Endometrial microvascular endothelial cells (primary cell): Measurements from ENCODE around the gene CLEC4G. TPM values are rescaled to one million over a fixed set of nuclear protein-coding genes. Genes with fewer than 3 reads are reported as not detected.
"Not testable (repeated sequence)": the region's sequence is repeated elsewhere in the genome, so short reads cannot be mapped to it uniquely, and the experiment has no call there.

Source experiments
- in situ Hi-C: cut with HindIII; loops from 2 replicates; pipeline ENCODE4 v1.10.0; 2017; ENCODE audit warnings: low sequenced_read_pairs, low pct_unique_long_range_greater_than_20kb; ENCODE audit errors: inconsistent ontology term
- total RNA-seq: library from RNA; depleted of rRNA; stranded (reverse); fragments of >200 nt; gene quantifications from one replicate; pipeline ENCODE4 v1.2.3, GENCODE V29; 2015; ENCODE audit errors: inconsistent ontology term

Gene CLEC4G
- total RNA-seq, result not detected

- in situ Hi-C loops, result no loop called here
Observed at GRCh38 chr19:7732045-7732444, at the start of gene CLEC4G. TSS of gene CLEC4G (minus strand) at chr19:7732110. CDS start at chr19:7732102, 8 bp downstream.

- in situ Hi-C loops, result no loop called here
Observed at GRCh38 chr19:7781157-7781556, 49.2 kb upstream of the CLEC4G start.

GRCh38 chr19:7779631-7780486, 47.9 kb upstream of the CLEC4G start:
- in situ Hi-C loops, result no loop called here

- in situ Hi-C loops, result no loop called here
Observed at GRCh38 chr19:7778081-7778480, 46.2 kb upstream of the CLEC4G start.

- in situ Hi-C loops, result no loop called here
Observed at GRCh38 chr19:7775761-7776160, 43.9 kb upstream of the CLEC4G start.

GRCh38 chr19:7773841-7774240, 41.9 kb upstream of the CLEC4G start:
- in situ Hi-C loops, result no loop called here

GRCh38 chr19:7772752-7773291, 40.9 kb upstream of the CLEC4G start:
- in situ Hi-C loops, result no loop called here

- in situ Hi-C loops, result no loop called here
Observed at GRCh38 chr19:7771072-7771471, 39.2 kb upstream of the CLEC4G start.

- in situ Hi-C loops, result no loop called here
Observed at GRCh38 chr19:7769171-7769570, 37.3 kb upstream of the CLEC4G start.

- in situ Hi-C loops, result no loop called here
Observed at GRCh38 chr19:7767487-7767886, 35.6 kb upstream of the CLEC4G start.

- in situ Hi-C loops, result no loop called here
Observed at GRCh38 chr19:7766535-7766934, 34.6 kb upstream of the CLEC4G start.

GRCh38 chr19:7765043-7765442, 33.1 kb upstream of the CLEC4G start:
- in situ Hi-C loops, result not testable (repeated sequence)

GRCh38 chr19:7764157-7764556, 32.2 kb upstream of the CLEC4G start:
- in situ Hi-C loops, result not testable (repeated sequence)

GRCh38 chr19:7763696-7764095, 31.8 kb upstream of the CLEC4G start:
- in situ Hi-C loops, result no loop called here

- in situ Hi-C loops, result no loop called here
Observed at GRCh38 chr19:7762719-7763293, 30.9 kb upstream of the CLEC4G start, which contains the start of gene CLEC4M. TSS of gene CLEC4M (plus strand) at chr19:7763243. CDS start at chr19:7763267, 24 bp downstream.

GRCh38 chr19:7759156-7759555, 27.2 kb upstream of the CLEC4G start:
- in situ Hi-C loops, result no loop called here

GRCh38 chr19:7757358-7757757, 25.4 kb upstream of the CLEC4G start:
- in situ Hi-C loops, result no loop called here

- in situ Hi-C loops, result no loop called here
Observed at GRCh38 chr19:7756258-7756657, 24.3 kb upstream of the CLEC4G start.

- in situ Hi-C loops, result no loop called here
Observed at GRCh38 chr19:7751157-7751783, 19.4 kb upstream of the CLEC4G start.

- in situ Hi-C loops, result no loop called here
Observed at GRCh38 chr19:7748756-7749155, 16.8 kb upstream of the CLEC4G start.
